Ishikawa (cell line): ENCODE results near the gene MCCD1.

Experiments
- CEBPB ChIP-seq: IDR thresholded peaks from 2 replicates; pipeline ENCODE4 v1.6.1; 2012
- CREB1 ChIP-seq: IDR thresholded peaks from 2 replicates; pipeline ENCODE4 v1.6.1; 2012; ENCODE audit warnings: low read depth
- EGR1 ChIP-seq: IDR thresholded peaks from 2 replicates; pipeline ENCODE4 v1.6.1; 2012
- EP300 ChIP-seq: IDR thresholded peaks from 2 replicates; pipeline ENCODE4 v1.6.1; 2012; ENCODE audit warnings: borderline replicate concordance
- FOXM1 ChIP-seq: IDR thresholded peaks from 2 replicates; pipeline ENCODE4 v1.6.1; 2012; ENCODE audit warnings: low read depth, borderline replicate concordance
- MAX ChIP-seq: IDR thresholded peaks from 2 replicates; pipeline ENCODE4 v1.6.1; 2012
- RAD21 ChIP-seq: IDR thresholded peaks from 2 replicates; pipeline ENCODE4 v1.6.1; 2012; ENCODE audit warnings: low read depth
- REST ChIP-seq: IDR thresholded peaks from 2 replicates; pipeline ENCODE4 v1.6.1; 2012; ENCODE audit warnings: low read depth, mild to moderate bottlenecking
- TAF1 ChIP-seq: IDR thresholded peaks from 2 replicates; pipeline ENCODE4 v1.6.1; 2012; ENCODE audit warnings: low read depth, mild to moderate bottlenecking
- TEAD4 ChIP-seq: IDR thresholded peaks from 2 replicates; pipeline ENCODE4 v1.6.1; 2012
- USF1 ChIP-seq: IDR thresholded peaks from 2 replicates; pipeline ENCODE4 v1.6.1; 2012
- YY1 ChIP-seq: IDR thresholded peaks from 2 replicates; pipeline ENCODE4 v1.6.1; 2012; ENCODE audit warnings: low read depth
- ZBTB7A ChIP-seq: IDR thresholded peaks from 2 replicates; pipeline ENCODE4 v1.6.1; 2012; ENCODE audit warnings: low read depth

GRCh38 chr6:31575952-31576685, 47.4 kb downstream of the MCCD1 start:
- no peak for TF ChIP-seq TAF1
- no peak for TF ChIP-seq EP300
- no peak for TF ChIP-seq CEBPB
- TF ChIP-seq ZBTB7A, result no peak
- no peak for TF ChIP-seq YY1
- TF ChIP-seq MAX, result no peak
- TF ChIP-seq FOXM1, result no peak
- no peak for TF ChIP-seq CREB1
- TF ChIP-seq REST, result no peak
- TF ChIP-seq USF1, result no peak
- no peak for TF ChIP-seq EGR1
- TF ChIP-seq RAD21, result no peak
- no peak for TF ChIP-seq TEAD4
